Kidney epithelial cell (primary cell): ENCODE measurements around the gene USHBP1. TPM values are rescaled to one million over a fixed set of nuclear protein-coding genes. Genes with fewer than 3 reads are reported as not detected.
"Not testable (repeated sequence)": the region's sequence is repeated elsewhere in the genome, so short reads cannot be mapped to it uniquely, and the experiment has no call there.

Experiments
- DNase-seq: peaks from one replicate; pipeline ENCODE4 v3.0.0-alpha.2; 2010; ENCODE audit warnings: low read depth
- H3K27me3 ChIP-seq: 2 replicates; pipeline ENCODE4 v1.6.0; 2011; ENCODE audit warnings: low read length; ENCODE audit not compliant: control insufficient read depth, insufficient read depth
- H3K36me3 ChIP-seq: 2 replicates; pipeline ENCODE4 v1.5.1; 2011; ENCODE audit warnings: low read length; ENCODE audit not compliant: control insufficient read depth, insufficient read depth
- H3K4me3 ChIP-seq: 2 replicates; pipeline ENCODE4 v1.5.1; 2011; ENCODE audit warnings: low read depth, mild to moderate bottlenecking, control low read depth, low read length
- total RNA-seq: library from RNA; depleted of rRNA; stranded (reverse); fragments of >200 nt; gene quantifications from 2 replicates; pipeline ENCODE4 v1.2.3, GENCODE V29; 2015
- TF ChIP-seq, protein P1 (sequence below): IDR thresholded peaks from 2 replicates; pipeline ENCODE4 v1.5.1; 2011; ENCODE audit warnings: mild to moderate bottlenecking, moderate library complexity, low read length, control low read depth, inconsistent platforms; ENCODE audit not compliant: insufficient read depth, poor library complexity, severe bottlenecking

The USHBP1 gene
- total RNA-seq, 1 donor from 2014 or later: 0.29 TPM

- Histone ChIP-seq H3K36me3 (no peaks in the 10 kb centered on the region), H3K4me3 (peak overlapping the region; percentile 34), H3K27me3 (no peaks in the 10 kb centered on the region)
- TF ChIP-seq, protein P1, sequence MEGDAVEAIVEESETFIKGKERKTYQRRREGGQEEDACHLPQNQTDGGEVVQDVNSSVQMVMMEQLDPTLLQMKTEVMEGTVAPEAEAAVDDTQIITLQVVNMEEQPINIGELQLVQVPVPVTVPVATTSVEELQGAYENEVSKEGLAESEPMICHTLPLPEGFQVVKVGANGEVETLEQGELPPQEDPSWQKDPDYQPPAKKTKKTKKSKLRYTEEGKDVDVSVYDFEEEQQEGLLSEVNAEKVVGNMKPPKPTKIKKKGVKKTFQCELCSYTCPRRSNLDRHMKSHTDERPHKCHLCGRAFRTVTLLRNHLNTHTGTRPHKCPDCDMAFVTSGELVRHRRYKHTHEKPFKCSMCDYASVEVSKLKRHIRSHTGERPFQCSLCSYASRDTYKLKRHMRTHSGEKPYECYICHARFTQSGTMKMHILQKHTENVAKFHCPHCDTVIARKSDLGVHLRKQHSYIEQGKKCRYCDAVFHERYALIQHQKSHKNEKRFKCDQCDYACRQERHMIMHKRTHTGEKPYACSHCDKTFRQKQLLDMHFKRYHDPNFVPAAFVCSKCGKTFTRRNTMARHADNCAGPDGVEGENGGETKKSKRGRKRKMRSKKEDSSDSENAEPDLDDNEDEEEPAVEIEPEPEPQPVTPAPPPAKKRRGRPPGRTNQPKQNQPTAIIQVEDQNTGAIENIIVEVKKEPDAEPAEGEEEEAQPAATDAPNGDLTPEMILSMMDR: peak; percentile 94
- peak; percentile 45 for DNase-seq
Observed at GRCh38 chr19:17282488-17283125, 18.1 kb upstream of the USHBP1 start.

DNA sequence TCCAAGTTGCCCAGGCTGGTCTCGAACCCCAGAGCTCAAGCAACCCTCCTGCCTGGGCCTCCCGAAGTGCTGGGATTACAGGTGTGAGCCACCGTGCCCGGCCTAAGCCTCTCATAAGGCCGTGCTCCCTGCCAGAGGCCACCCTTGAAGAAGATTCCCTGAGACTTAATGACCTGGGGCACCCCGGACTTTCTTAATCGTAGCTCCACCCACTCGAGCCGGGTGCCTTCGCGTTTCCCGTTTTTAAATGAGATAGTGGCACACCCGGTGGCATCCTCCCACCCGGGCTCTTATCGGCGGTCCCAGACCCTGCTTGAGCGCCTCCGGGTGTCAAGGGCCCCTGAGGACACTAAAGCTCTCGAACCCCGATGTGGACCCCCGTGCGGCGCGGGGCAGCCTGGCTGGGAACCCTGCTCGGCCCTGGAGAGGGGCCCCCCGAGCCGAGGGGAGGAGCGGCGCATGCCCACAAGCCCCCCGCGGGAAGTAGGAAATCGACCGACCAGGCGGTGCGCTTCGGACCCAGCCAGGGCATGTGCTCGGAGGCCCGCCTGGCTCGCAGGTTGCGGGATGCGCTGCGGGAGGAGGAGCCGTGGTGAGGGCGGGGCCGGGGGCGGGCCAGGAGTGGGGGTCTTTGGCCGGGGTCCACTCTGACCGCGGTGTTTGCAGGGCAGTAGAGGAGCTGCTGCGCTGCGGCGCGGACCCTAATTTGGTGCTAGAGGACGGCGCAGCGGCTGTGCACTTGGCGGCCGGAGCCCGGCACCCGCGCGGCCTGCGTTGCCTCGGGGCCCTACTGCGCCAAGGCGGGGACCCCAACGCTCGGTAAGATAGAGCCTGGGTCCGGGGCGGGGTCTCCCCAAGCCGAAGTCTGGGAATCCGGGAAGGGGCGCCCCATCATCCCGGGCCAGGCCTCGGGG is 17.1 kb upstream of the USHBP1 start, which contains the start of gene ANKLE1:
Gene ANKLE1, plus strand, starts transcription at position 511 of the 914 bp plus-strand sequence. Its CDS starts 20 bp downstream, at position 531.
- H3K27me3 ChIP-seq: no peaks in the 10 kb centered on the region
- DNase-seq: no peak
- H3K4me3 ChIP-seq: peak within 1 kb of the TSS; percentile 34
- TF ChIP-seq, protein P1: no peak
- peaks cover 1% of the 10 kb centered on the region for H3K36me3 ChIP-seq

DNA sequence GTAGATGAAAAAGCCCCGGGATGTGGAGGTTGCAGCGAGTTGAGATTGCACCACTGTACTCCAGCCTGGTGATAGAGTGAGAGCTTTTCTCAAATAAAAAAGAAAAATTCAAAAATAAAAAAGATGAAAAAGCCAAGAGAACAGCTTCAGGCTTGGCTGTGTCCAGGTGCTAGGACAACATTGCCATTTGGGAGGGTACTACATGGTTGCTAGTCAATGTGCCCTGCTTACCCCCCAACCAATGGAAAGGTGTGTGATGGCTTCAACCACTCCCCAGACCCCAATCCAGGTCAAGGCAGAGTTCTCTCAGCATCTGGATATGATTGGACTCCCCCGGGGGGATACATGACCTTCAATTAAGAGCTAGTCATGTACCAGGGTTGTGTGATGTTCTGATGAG is 14.9 kb upstream of the USHBP1 start:
- TF ChIP-seq, protein P1: no peak
- Histone ChIP-seq H3K4me3 (no peak overlapping the region), H3K36me3 (peaks cover 5% of the 10 kb centered on the region), H3K27me3 (no peaks in the 10 kb centered on the region)
- DNase-seq: no peak

GRCh38 chr19:17275441-17276175 is 11.1 kb upstream of the USHBP1 start:
- no peak overlapping the region for H3K4me3 ChIP-seq
- peaks cover 7% of the 10 kb centered on the region for H3K36me3 ChIP-seq
- no peak for DNase-seq
- H3K27me3 ChIP-seq: no peaks in the 10 kb centered on the region
- TF ChIP-seq, protein P1: no peak

DNA sequence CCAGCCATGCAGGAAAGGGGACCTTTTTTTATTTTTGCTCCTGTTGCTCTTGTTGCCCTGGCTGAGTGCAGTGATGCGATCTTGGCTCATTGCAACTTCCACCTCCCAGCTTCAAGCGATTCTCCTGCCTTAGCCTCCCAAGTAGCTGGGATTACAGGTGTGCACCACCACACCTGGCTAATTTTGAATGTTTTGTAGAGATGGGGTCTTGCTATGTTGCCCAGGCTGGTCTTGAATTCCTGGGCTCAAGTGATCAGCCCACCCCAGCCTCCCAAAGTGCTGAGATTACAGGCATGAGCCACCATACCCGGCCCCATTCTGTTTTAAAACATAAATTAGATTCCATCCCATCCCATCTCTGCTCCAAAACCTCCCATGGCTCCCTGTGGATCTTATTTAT is 10.3 kb upstream of the USHBP1 start:
- not testable (repeated sequence) for DNase-seq, H3K4me3 ChIP-seq, H3K36me3 ChIP-seq, H3K27me3 ChIP-seq

DNA sequence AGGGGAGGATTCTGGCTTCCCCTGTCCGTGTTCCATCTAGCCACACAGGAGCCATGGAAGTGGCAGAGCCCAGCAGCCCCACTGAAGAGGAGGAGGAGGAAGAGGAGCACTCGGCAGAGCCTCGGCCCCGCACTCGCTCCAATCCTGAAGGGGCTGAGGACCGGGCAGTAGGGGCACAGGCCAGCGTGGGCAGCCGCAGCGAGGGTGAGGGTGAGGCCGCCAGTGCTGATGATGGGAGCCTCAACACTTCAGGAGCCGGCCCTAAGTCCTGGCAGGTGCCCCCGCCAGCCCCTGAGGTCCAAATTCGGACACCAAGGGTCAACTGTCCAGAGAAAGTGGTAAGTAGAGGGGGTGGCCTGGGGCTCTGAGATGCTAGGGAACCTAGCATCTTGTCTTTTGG is 4.2 kb upstream of the USHBP1 start:
- no peak for DNase-seq
- TF ChIP-seq, protein P1: no peak
- peaks cover 5% of the 10 kb centered on the region for H3K36me3 ChIP-seq

More for the DNA sequence above, 4.2 kb upstream of the USHBP1 start:
- Histone ChIP-seq H3K4me3 (no peak overlapping the region), H3K27me3 (no peaks in the 10 kb centered on the region)
